Activated T-helper 2 cell treated with anti-CD3 and anti-CD28 coated beads, Interferon-gamma antibody, Interleukin-2, Interleukin-4, amounts not matched to agents 10 μg/mL and 5 μg/mL and 100 μg/mL, durations not matched to agents 14 hours and 24 hours and 36 hours (primary cell): ENCODE measurements around the gene MYLK3. TPM values are rescaled to one million over a fixed set of nuclear protein-coding genes. Genes with fewer than 3 reads are reported as not detected.
"Not testable (repeated sequence)": the region's sequence is repeated elsewhere in the genome, so short reads cannot be mapped to it uniquely, and the experiment has no call there.

Experiments used
- DNase-seq: peaks from one replicate; pipeline ENCODE4 v3.0.0; 2021; ENCODE audit warnings: low spot score
- H3K27ac Mint-ChIP-seq: one replicate; pipeline ENCODE4 v1.8.0; 2021; ENCODE audit warnings: mixed read lengths
- H3K27me3 Mint-ChIP-seq: one replicate; pipeline ENCODE4 v1.8.0; 2021; ENCODE audit warnings: low read depth, mixed read lengths
- H3K36me3 Mint-ChIP-seq: one replicate; pipeline ENCODE4 v1.8.0; 2021; ENCODE audit warnings: low read depth, mixed read lengths
- H3K4me1 Mint-ChIP-seq: one replicate; pipeline ENCODE4 v1.8.0; 2021; ENCODE audit warnings: low read depth, mixed read lengths
- H3K4me3 Mint-ChIP-seq: one replicate; pipeline ENCODE4 v1.8.0; 2021; ENCODE audit warnings: low read depth, mild to moderate bottlenecking, moderate library complexity, mixed read lengths
- H3K9me3 Mint-ChIP-seq: one replicate; pipeline ENCODE4 v1.8.0; 2021; ENCODE audit warnings: mixed read lengths
- intact Hi-C: fragments of 100-400 bp; cut with micrococcal nuclease; formaldehyde crosslinking; loops from one replicate; pipeline ENCODE4 v1.15.1; 2023
- total RNA-seq: library from RNA; stranded (reverse); gene quantifications from 2 replicates; pipeline ENCODE4 v1.2.3, GENCODE V29; 2022

The MYLK3 gene
- total RNA-seq, 1 donor from 2014 or later: 0.25 TPM

GRCh38 chr16:46690281-46691178 lies 57.6 kb downstream of the MYLK3 start:
- no peak for DNase-seq
- intact Hi-C loops: loop anchor here (1.0 kb wide), 1 partner anchor 138 kb away; no protein-coding TSS in a partner anchor
- H3K27ac Mint-ChIP-seq: no peak overlapping the region
- peaks cover 33% of the 10 kb centered on the region for H3K36me3 Mint-ChIP-seq
- no peak overlapping the region for H3K4me3 Mint-ChIP-seq
- H3K27me3 Mint-ChIP-seq: no peaks in the 10 kb centered on the region
- peaks cover 40% of the 10 kb centered on the region for H3K4me1 Mint-ChIP-seq
- no peaks in the 10 kb centered on the region for H3K9me3 Mint-ChIP-seq

- intact Hi-C loops: loop anchor here (1.0 to 5.0 kb wide), 6 partner anchors 67 to 773 kb away; partner anchors contain the start of genes C16orf87, DNAJA2, GPT2 and ITFG1
- Mint-ChIP-seq H3K27me3 (no peaks in the 10 kb centered on the region), H3K36me3 (peaks cover 24% of the 10 kb centered on the region), H3K4me1 (peaks cover 44% of the 10 kb centered on the region), H3K27ac (no peak within 1 kb of the TSS), H3K9me3 (no peaks in the 10 kb centered on the region), H3K4me3 (no peak within 1 kb of the TSS)
- DNase-seq: peak; percentile 94
Measured at GRCh38 chr16:46689365-46690280, 58.5 kb downstream of the MYLK3 start, which contains the start of gene ORC6. Gene ORC6 (plus strand): TSS chr16:46689659. CDS start chr16:46689706, 47 bp downstream.

GRCh38 chr16:46688654-46689364 lies 59.3 kb downstream of the MYLK3 start, which contains the start of gene VPS35:
Gene VPS35 (minus strand): TSS chr16:46689178. CDS start chr16:46689133, 45 bp downstream.
- intact Hi-C loops: loop anchor here (1.0 to 5.0 kb wide), 5 partner anchors 67 to 773 kb away; partner anchors contain the start of genes C16orf87, DNAJA2, GPT2 and ITFG1
- Mint-ChIP-seq H3K4me3 (no peak within 1 kb of the TSS), H3K9me3 (no peaks in the 10 kb centered on the region), H3K36me3 (peaks cover 22% of the 10 kb centered on the region), H3K4me1 (peaks cover 46% of the 10 kb centered on the region), H3K27me3 (no peaks in the 10 kb centered on the region), H3K27ac (no peak within 1 kb of the TSS)
- peak; percentile 99 for DNase-seq

GRCh38 chr16:46688101-46688653 lies 60.0 kb downstream of the MYLK3 start:
- Mint-ChIP-seq H3K36me3 (peaks cover 19% of the 10 kb centered on the region), H3K4me1 (peaks cover 46% of the 10 kb centered on the region), H3K27me3 (no peaks in the 10 kb centered on the region), H3K27ac (no peak overlapping the region), H3K9me3 (no peaks in the 10 kb centered on the region), H3K4me3 (no peak overlapping the region)
- intact Hi-C loops: loop anchor here (2.0 to 5.0 kb wide), 3 partner anchors 66 to 774 kb away; partner anchors contain the start of genes DNAJA2, ITFG1, PHKB and SHCBP1
- no peak for DNase-seq

- H3K9me3 Mint-ChIP-seq: no peaks in the 10 kb centered on the region
- H3K36me3 Mint-ChIP-seq: peaks cover 14% of the 10 kb centered on the region
- no peak overlapping the region for H3K4me3 Mint-ChIP-seq
- H3K27ac Mint-ChIP-seq: no peak overlapping the region
- H3K4me1 Mint-ChIP-seq: peaks cover 48% of the 10 kb centered on the region
- no peaks in the 10 kb centered on the region for H3K27me3 Mint-ChIP-seq
- intact Hi-C loops: loop anchor here (5.0 kb wide), 2 partner anchors 65 to 775 kb away; partner anchors contain the start of genes ITFG1, PHKB and SHCBP1
- DNase-seq: no peak
Measured at GRCh38 chr16:46687486-46687885, 60.7 kb downstream of the MYLK3 start.

GRCh38 chr16:46686815-46687473 lies 61.2 kb downstream of the MYLK3 start:
- no peaks in the 10 kb centered on the region for H3K9me3 Mint-ChIP-seq
- no peak for DNase-seq
- H3K27me3 Mint-ChIP-seq: no peaks in the 10 kb centered on the region
- intact Hi-C loops: loop anchor here (5.0 kb wide), 2 partner anchors 65 to 775 kb away; partner anchors contain the start of genes ITFG1, PHKB and SHCBP1
- H3K4me3 Mint-ChIP-seq: no peak overlapping the region
- peaks cover 43% of the 10 kb centered on the region for H3K4me1 Mint-ChIP-seq
- H3K36me3 Mint-ChIP-seq: peaks cover 12% of the 10 kb centered on the region
- no peak overlapping the region for H3K27ac Mint-ChIP-seq

DNA sequence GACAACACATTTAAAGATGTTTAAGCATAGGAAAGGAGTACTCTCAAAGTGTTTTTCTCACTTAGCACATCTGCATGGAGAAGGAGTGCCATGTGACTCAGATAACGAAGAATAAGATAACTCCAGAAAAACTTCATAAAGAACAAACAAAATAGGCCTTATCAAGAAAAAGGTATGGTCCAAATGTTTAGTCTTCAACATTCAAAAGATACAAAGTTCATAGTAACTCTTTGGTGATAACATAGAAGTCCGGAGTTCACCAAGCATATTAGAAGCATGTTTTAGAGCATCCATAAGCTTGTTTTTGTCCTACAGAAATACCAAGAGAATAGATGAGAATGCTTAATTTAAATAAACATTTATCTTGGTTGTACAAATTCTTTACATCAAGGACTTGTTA lies 66.3 kb downstream of the MYLK3 start:
- Mint-ChIP-seq H3K4me1 (peaks cover 14% of the 10 kb centered on the region), H3K36me3 (peaks cover 35% of the 10 kb centered on the region)
- H3K9me3 Mint-ChIP-seq, H3K4me3 Mint-ChIP-seq, intact Hi-C loops, H3K27me3 Mint-ChIP-seq, H3K27ac Mint-ChIP-seq, DNase-seq: not testable (repeated sequence)

DNA sequence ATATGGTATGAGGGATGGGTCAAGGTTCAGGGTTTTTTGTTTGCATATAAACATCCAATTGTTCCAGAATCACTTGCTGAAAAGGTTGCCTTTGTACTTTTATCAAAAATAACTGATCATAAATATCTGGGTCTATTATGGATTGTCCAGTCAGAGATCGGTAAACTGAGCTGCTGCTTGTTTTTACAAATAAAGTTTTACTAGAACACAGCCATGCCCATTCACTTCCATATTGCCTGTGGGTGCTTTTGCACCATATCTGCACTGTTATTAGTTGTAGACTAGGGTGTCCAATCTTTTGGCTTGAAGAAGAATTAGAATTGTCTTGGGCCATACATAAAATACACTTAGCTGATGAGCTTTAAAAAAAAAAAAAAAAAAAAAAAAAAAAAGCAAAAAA lies 70.2 kb downstream of the MYLK3 start:
- DNase-seq, H3K27me3 Mint-ChIP-seq, H3K4me3 Mint-ChIP-seq, intact Hi-C loops, H3K9me3 Mint-ChIP-seq, H3K27ac Mint-ChIP-seq, H3K4me1 Mint-ChIP-seq: not testable (repeated sequence)
- H3K36me3 Mint-ChIP-seq: peaks cover 60% of the 10 kb centered on the region

GRCh38 chr16:46673320-46674013 lies 74.7 kb downstream of the MYLK3 start:
- no peaks in the 10 kb centered on the region for H3K9me3 Mint-ChIP-seq
- H3K27me3 Mint-ChIP-seq: no peaks in the 10 kb centered on the region
- H3K36me3 Mint-ChIP-seq: peaks cover 60% of the 10 kb centered on the region
- no peak overlapping the region for H3K4me3 Mint-ChIP-seq
- intact Hi-C loops: loop anchor here (2.0 to 5.0 kb wide), 2 partner anchors 235 to 259 kb away; no protein-coding TSS in a partner anchor
- no peak overlapping the region for H3K27ac Mint-ChIP-seq
- no peaks in the 10 kb centered on the region for H3K4me1 Mint-ChIP-seq
- peak; percentile 25 for DNase-seq

DNA sequence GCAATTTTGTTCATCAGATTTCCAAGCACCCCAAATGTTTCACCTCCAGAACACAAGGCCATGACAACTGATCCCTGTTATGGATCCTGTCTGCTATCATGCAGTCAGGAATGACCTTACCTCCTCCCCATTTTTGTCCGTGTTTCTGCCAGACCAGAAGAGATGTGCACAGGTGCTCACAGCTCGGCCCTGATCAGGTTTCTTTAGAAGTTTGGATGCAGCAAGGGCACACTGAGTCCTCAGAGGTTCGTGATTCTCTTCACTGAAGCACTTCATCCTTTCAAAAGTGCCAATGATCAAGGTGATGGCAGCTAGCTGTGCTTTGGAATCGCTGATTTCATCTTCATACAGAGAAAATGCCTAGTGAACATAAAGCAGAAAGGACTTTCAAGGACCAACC lies 86.0 kb downstream of the MYLK3 start:
- intact Hi-C loops: no loop called here
- no peak for DNase-seq
- Mint-ChIP-seq H3K36me3 (peaks cover 67% of the 10 kb centered on the region), H3K27me3 (no peaks in the 10 kb centered on the region), H3K27ac (no peak overlapping the region), H3K4me3 (no peak overlapping the region), H3K9me3 (no peaks in the 10 kb centered on the region), H3K4me1 (peaks cover 14% of the 10 kb centered on the region)

GRCh38 chr16:46658925-46659324 lies 89.2 kb downstream of the MYLK3 start:
- no peak for DNase-seq
- H3K4me3 Mint-ChIP-seq: no peak overlapping the region
- H3K27me3 Mint-ChIP-seq: no peaks in the 10 kb centered on the region
- H3K4me1 Mint-ChIP-seq: peaks cover 14% of the 10 kb centered on the region
- H3K27ac Mint-ChIP-seq: peak overlapping the region; percentile 65
- intact Hi-C loops: loop anchor here (2.0 kb wide), 1 partner anchor 38 kb away; the partner anchor contains the start of gene SHCBP1
- no peaks in the 10 kb centered on the region for H3K9me3 Mint-ChIP-seq
- peaks cover 61% of the 10 kb centered on the region for H3K36me3 Mint-ChIP-seq
